GM19438 (cell line): ENCODE data around the gene MIXL1.
A peak's percentile ranks its signal among the peaks of the same experiment; 100 is the strongest.
"Not testable (repeated sequence)": the region's sequence is repeated elsewhere in the genome, so short reads cannot be mapped to it uniquely, and the experiment has no call there.

Experiments used
- ATAC-seq: cut with Tn5 transposase; IDR thresholded peaks from one replicate; pipeline ENCODE4 v1.9.1; 2021; ENCODE audit warnings: low read depth; ENCODE audit not compliant: unreplicated experiment

The MIXL1 gene

GRCh38 chr1:226223157-226223785 is at the start of gene MIXL1:
MIXL1 (plus strand) TSS chr1:226223664; CDS start chr1:226223682, 18 bp downstream.
- peak; percentile 35 for ATAC-seq

- no peak for ATAC-seq
Observed at GRCh38 chr1:226176870-226177269, 46.6 kb upstream of the MIXL1 start.

GRCh38 chr1:226181996-226182714 is 41.3 kb upstream of the MIXL1 start:
- no peak for ATAC-seq

GRCh38 chr1:226185141-226186036 is 38.1 kb upstream of the MIXL1 start:
- no peak for ATAC-seq

GRCh38 chr1:226186124-226187018 is 37.1 kb upstream of the MIXL1 start, which contains the start of gene ACBD3:
ACBD3 (minus strand) TSS chr1:226186741; CDS start chr1:226186675, 66 bp downstream.
- ATAC-seq = peak; percentile 94

GRCh38 chr1:226187019-226187322 is 36.5 kb upstream of the MIXL1 start:
- no peak for ATAC-seq

- ATAC-seq = no peak
Observed at GRCh38 chr1:226187380-226187779, 36.1 kb upstream of the MIXL1 start.

GRCh38 chr1:226195144-226195543 is 28.3 kb upstream of the MIXL1 start:
- no peak for ATAC-seq

- no peak for ATAC-seq
Observed at GRCh38 chr1:226199971-226200370, 23.5 kb upstream of the MIXL1 start.

GRCh38 chr1:226201029-226201593 is 22.4 kb upstream of the MIXL1 start:
- ATAC-seq = peak; percentile 49

- ATAC-seq = no peak
Observed at GRCh38 chr1:226202246-226202645, 21.2 kb upstream of the MIXL1 start.

- not testable (repeated sequence) for ATAC-seq
Observed at GRCh38 chr1:226202666-226203065, 20.8 kb upstream of the MIXL1 start.

- ATAC-seq = no peak
Observed at GRCh38 chr1:226203240-226203639, 20.2 kb upstream of the MIXL1 start.

GRCh38 chr1:226203655-226204054 is 19.8 kb upstream of the MIXL1 start:
- no peak for ATAC-seq

- ATAC-seq = no peak
Observed at GRCh38 chr1:226204198-226204597, 19.3 kb upstream of the MIXL1 start.

GRCh38 chr1:226207048-226207447 is 16.4 kb upstream of the MIXL1 start:
- ATAC-seq = no peak

- ATAC-seq = no peak
Observed at GRCh38 chr1:226209307-226210059, 14.0 kb upstream of the MIXL1 start.

- no peak for ATAC-seq
Observed at GRCh38 chr1:226210571-226211176, 12.8 kb upstream of the MIXL1 start.
